Fibroblast of lung (primary cell): ENCODE data around the gene RBCK1.

Experiments
- CTCF ChIP-seq, 2 donors: IDR thresholded peaks in 1 of 2; conservative IDR thresholded peaks in 1 of 2; 1 replicate in 1 of 2; 2 replicates in 1 of 2; pipeline ENCODE4 v1.5.1; 2011 to 2012; ENCODE audit warnings: low read length in 2 of 2, control low read depth in 1 of 2, inconsistent platforms in 1 of 2, low read depth in 1 of 2, mild to moderate bottlenecking in 1 of 2
- EZH2 ChIP-seq: IDR thresholded peaks from 2 replicates; pipeline ENCODE4 v1.5.1; 2012; ENCODE audit warnings: low read length, control low read depth, mild to moderate bottlenecking; ENCODE audit errors: missing control alignments

GRCh38 chr20:472137-472846 is 64.2 kb downstream of the RBCK1 start:
- no peak for TF ChIP-seq CTCF (conservative IDR thresholded peaks at IDR 0.05 in 1 of 2, IDR thresholded peaks at IDR 0.05 in 1 of 2; ENCODE audit: low read depth in 1 of 2, low read length in 2 of 2)
- no peak for TF ChIP-seq EZH2
